GM12801 (cell line): ENCODE results near the gene ZNF121.

ENCODE experiments used
- TF ChIP-seq, protein P1 (sequence below): IDR thresholded peaks from one replicate; pipeline ENCODE4 v1.5.1; 2011; ENCODE audit warnings: control low read depth; ENCODE audit not compliant: insufficient read length; ENCODE audit errors: extremely low read depth

ZNF121 gene

DNA sequence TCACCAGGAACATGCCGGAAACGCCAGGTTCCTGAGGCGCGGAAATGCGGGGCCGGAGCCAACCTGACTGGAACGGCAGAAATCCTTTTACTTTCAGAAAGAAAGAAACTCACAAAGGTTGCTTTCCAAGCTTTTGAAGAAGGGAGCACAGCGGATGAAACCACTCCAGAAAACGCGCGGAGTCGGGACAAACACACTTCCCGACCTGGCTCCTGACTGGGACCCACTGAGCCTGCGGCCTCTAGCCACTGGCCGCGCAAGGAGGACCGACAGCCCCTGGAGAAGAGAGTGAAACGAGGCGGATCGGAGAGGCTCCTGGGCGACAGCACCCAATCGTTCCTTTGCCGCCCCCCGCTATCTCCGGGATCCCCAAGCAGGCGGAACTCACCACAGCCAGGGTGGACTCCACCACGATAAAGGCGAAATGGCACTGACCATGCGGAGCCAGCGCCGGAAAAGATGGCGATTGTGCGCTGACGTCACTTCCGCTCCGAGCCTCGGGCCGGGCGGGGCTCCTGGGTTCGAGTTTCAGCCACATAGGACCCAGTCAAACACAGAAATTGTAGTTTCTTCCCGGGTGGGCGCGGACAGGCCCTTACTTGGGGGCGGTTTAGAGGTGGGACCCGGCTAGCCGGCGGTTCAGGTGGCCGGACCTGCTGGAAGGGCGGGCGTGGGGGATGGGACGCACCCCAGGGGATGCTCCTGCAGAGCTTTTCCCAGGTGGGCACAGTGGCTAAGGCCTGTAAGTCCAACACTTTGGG, at the start of gene ZNF121:
TSS of gene ZNF121 (minus strand) at position 432 of the 761 bp plus-strand sequence. CDS start 16,407 bp downstream, outside the sequence.
- TF ChIP-seq, protein P1, sequence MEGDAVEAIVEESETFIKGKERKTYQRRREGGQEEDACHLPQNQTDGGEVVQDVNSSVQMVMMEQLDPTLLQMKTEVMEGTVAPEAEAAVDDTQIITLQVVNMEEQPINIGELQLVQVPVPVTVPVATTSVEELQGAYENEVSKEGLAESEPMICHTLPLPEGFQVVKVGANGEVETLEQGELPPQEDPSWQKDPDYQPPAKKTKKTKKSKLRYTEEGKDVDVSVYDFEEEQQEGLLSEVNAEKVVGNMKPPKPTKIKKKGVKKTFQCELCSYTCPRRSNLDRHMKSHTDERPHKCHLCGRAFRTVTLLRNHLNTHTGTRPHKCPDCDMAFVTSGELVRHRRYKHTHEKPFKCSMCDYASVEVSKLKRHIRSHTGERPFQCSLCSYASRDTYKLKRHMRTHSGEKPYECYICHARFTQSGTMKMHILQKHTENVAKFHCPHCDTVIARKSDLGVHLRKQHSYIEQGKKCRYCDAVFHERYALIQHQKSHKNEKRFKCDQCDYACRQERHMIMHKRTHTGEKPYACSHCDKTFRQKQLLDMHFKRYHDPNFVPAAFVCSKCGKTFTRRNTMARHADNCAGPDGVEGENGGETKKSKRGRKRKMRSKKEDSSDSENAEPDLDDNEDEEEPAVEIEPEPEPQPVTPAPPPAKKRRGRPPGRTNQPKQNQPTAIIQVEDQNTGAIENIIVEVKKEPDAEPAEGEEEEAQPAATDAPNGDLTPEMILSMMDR, result no peak

DNA sequence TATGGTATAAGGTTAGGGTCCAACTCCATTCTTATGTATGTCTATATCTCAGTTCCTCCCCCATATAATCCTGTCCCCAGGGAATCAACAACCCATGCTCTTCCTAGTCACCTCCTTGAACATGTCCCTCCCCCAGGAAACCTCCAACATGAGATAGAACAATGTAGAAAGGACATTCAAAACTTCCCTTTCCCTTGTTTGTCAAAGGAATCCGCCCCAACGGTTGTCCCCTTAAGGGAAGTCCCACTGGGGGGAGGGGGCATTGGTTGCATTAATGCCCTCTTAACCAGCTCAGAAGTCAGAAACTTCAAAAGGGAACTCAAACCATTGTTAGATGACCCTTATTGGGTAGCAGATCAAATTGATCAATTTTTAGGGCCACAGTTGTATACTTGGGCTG, 43.6 kb upstream of the ZNF121 start:
- TF ChIP-seq, protein P1, result no peak

DNA sequence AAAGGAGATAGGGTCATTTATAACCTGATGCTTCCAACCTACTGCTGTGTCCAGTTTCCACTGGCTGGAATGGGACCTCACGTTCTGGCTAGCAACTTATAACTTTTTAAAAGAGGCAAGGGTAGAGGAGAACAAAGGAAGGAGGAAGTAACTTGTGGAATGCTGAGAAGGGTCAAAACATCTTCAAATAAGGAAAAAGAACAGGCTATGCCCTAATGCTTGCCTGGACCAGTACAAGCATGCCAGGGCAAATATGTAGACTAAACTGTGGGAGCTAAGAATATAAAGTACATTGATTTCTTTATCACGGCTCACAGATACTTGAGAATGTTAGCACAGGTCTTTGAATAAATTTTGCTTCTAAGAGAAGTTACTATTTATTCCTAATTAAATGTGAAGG, 38.2 kb upstream of the ZNF121 start:
- TF ChIP-seq, protein P1, result no peak

GRCh38 chr19:9621156-9622037, 37.1 kb upstream of the ZNF121 start, which contains the start of gene ZNF561:
Gene ZNF561, minus strand, starts transcription at chr19:9621232. Its CDS starts 1,776 bp downstream, at chr19:9619456.
- TF ChIP-seq, protein P1, result no peak

DNA sequence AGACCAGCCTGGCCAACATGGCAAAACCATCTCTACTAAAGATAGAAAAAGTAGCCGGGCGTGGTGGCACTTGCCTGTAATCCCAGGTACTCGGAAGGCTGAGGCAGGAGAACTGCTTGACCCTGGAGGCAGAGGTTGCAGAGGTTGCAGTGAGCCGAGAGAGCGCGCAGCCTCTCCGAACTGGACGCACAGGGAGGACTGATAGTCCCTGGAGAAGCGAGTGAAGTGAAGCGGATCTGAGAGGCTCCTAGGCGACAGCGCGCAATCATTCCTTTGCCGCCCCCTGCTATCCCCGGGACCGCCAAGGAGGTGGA, 36.5 kb upstream of the ZNF121 start:
- TF ChIP-seq, protein P1, result no peak

DNA sequence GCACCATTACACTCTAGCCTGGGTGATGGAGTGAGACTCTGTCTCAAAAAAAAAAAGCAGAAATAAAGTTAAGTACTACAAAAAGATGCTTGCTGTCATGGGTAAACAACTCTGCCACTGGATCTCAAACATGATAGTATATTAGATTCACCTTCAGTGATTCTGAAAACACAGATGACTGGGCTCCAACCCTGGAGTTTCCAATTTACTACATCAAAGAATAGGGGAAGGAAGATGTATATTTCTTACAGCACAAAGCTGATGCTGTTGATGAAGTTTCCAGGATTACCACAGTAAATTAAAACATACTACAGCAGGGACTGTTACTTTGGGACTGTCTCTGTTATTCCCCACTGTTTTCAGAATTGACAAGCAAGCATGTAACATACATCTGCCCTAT, 31.5 kb upstream of the ZNF121 start:
- TF ChIP-seq, protein P1, result no peak

DNA sequence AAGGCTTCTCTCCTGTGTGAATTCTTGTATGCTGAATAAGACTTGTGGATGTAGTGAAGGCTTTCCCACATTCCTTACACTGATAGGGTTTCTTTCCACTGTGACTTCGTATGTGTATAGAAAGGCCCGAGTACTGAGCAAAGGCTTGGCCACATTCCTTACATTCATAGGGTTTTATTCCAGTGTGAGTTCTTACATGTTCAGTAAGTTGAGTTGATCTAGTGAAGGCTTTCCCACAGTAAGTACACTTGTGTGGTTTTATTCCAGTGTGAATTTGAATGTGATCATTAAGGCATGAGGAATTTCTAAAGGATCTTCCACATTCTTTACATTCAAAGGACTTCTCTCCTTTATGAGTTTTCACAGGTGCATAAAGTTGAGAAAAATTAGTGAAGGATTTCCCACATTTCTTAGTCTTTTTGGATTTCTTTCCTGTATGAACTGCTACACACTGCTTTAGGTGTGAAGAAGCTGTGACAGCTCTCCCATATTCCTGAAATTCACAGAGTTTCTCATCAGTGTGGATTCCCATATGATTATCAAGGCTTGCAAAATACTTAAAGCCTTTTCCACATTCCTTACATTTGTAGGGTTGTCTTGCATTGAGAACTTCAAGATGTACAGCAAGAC, 26.3 kb upstream of the ZNF121 start:
- TF ChIP-seq, protein P1, result no peak
